SIG-M5 (cell line): ENCODE data around the gene MELTF.

Source experiments
- DNase-seq: peaks from one replicate; lab custom pipeline; 2025; lab: John Stamatoyannopoulos, UW

Gene MELTF

GRCh38 chr3:197027151-197027895 lies 2.3 kb downstream of the MELTF start:
- DNase-seq, result no peak

DNA sequence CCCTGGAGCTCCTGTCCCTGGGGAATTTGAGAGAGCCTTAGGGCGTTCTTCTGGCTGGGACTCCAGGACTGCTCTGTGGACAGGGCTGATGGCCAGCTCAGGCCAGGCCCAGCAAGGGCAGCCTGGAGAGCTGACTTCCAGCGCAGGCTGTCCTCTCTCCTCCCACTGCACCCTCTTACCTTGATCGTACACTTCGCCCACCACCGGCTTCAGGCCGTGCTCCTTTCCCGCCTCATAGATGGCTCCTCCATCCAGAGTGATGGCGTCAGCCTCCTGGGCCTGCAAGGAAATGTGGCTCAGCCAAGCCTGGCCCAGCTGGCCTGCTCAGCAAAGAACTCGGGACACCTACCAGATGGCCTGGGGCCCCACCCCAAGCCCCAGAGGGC lies 3.1 kb downstream of the MELTF start:
- no peak for DNase-seq

DNA sequence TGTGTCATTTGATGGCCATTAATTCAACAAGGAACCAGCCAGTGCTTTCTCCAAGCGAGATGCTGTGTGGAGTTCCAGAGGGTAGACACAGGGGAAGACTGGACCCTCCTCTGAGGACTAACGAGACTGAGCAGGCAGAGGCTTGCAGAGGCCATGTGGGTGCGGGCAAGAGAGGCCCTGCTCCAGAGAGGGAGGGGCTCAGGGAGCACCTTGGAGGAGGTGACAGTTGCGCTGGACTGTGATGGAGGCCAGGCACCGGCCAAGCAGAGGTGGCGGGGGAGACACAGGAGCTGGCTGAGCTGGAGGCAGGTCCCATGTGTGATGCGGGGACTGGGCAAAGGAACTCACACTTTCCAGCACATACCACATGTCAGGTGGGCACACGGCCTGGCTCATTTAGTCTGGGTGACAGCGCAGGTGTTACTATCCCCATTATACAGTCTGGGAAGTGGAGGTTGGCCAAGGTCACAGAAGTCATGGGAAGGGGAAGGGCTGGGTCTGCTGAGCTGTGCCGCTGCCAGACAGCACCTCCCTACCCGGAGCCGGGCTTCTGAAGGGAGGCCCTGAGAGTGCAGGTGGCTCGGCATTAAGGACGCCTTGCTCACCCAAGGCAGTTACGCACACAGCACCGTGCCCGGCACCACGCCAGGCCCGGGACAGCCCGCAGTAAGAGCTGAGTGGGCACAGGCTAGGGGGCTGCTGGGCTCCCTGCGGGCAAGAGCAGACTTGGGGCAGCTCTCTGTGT lies 3.7 kb downstream of the MELTF start:
- DNase-seq, result no peak

DNA sequence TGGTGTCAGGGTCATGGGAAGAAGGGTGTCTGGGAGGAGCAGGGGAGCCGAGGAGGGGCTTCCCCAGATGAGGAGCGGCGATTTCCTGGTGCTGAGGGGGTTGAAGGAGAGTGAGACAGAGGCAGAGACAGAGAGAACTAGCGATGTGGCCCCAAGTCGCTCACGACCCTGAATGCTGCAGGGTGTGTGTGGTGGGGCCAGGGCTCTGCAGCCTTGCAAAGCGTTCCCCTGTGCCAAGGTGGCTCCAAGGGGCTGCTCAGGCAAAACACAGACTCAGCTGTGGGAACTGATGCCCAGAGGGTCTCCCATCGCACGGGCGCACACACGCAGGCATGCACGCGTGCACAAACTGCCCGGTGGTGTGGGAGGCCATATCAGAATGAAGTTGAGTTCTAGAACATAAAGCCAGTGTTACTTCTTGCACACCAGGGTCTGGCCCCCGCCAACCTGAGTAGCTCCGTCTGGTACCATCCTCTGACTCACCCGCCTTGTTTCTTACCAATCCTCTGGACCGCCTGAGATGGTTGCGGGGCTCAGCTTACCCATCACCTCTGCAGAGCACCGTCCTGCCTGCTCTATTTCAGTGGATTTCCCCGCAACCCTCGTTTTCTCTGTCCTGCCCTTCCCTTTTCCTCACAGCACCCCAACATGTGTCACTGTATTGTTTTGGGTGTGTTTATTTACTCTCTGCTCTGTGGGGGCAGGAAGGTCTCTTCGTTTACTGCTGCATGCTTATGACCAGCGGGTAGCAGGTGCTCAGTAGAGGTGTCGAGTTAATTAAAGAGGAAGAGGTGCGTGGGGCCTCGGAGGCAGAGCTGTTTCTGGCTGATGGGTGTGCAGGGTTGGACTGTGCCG lies 4.5 kb downstream of the MELTF start:
- DNase-seq, result no peak

DNA sequence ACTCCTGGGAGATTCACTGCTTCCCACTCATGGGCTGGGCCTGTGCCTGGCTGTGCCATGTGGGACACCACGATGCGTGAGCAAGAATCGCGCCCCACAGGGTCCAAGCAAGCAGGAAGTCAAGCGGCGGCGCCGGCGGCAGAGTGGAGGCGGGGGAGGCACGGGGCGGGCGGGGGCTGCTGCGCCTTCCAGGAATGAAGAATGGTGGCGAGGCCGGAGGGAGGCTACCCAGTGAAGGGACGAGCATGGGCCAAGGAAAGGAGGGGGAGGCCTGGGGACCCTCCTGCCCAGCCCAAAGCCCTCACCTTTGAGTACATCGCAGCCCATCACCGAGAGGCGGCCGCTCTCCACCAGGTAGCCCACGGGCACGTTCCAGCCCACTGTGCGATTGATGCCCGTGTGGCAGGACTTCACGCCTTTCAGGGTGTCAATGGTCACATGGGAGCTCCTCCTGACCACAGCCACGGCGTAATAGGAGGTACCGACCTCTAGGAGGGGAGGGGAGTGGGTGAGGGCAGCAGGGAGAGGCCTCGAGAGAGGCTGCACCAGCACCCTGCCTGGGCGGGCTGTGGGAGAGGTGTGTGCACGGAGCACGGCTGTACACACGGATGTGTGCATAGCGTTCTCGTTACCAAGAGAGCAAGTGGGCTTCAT lies 5.5 kb downstream of the MELTF start:
- DNase-seq, result no peak

GRCh38 chr3:197023241-197023997 lies 6.2 kb downstream of the MELTF start:
- no peak for DNase-seq

- DNase-seq, result no peak
These were observed 7.0 kb downstream of the MELTF start for GRCh38 chr3:197022405-197023231.

DNA sequence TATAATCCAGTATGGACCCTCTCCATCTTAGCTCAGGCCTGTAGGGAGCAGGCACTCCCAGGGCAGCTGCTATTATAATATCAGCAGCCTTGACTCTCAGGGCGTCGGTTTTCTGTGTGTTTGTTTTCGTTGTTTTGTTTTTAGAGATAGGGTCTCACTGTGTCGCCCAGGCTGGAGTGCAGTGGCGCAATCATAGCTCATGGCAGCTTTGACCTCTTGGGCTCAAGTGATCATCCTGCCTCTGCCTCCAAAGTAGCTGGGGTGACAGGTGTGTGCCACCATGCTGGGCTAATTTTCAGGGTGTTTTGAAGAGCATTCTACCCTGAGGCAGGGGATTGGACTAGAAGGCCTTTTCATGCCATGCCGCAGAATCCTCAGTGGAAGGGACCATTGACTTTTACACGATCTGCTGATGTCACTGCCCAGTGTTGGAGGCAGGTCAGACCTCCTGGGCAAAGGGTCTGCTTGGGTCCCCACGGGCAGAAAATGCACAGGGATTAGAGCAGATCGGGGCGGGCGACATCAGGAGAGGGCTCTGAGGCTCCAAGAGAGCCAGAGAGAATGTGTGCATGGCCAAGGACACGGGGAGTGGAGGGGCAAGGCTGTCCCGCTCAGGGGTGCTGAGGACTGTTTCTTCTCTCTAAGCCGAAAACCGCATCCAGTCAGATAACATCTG lies 7.8 kb downstream of the MELTF start:
- no peak for DNase-seq

GRCh38 chr3:197021231-197021630 lies 8.4 kb downstream of the MELTF start:
- no peak for DNase-seq

DNA sequence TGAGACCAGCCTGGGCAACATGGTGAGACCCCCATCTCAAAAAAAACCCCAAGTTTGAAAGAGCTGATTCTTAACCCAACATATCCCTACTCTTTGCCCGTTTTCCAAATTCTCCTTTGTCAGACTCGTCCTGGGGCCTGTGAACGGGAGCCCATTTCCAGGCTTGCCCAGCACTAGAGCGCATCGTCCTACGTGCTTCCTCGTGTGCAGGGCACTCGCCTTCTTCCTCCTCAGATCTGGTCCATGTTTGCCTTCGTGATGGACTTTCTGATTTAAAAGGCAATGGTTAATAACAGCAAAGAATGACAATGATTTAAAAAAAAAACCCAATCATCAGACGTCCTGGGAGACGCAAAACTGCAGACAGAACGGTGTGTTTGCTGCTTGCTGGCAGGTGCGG lies 10.1 kb downstream of the MELTF start:
- no peak for DNase-seq

- no peak for DNase-seq
These were observed 10.6 kb downstream of the MELTF start for GRCh38 chr3:197019021-197019420.

DNA sequence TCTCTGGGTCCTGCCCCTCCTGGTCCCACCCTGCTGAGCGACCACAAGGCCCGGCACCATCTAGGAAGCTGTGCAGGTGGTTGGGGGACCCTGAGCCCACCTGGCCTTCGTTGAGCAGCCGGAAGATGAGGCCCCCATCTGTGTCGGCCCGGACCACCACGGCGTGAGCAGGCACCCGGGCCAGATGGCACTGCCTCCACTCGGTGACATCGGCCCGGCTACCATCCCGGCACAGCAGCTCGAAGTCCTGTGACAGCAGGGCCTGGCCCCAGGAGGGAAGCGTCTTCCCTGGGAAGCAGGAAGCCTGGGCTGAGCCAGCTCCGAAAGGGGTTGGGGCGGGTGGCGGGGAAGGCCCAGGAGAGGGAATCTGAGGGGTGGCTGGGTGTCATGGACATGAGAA lies 12.6 kb downstream of the MELTF start:
- no peak for DNase-seq

DNA sequence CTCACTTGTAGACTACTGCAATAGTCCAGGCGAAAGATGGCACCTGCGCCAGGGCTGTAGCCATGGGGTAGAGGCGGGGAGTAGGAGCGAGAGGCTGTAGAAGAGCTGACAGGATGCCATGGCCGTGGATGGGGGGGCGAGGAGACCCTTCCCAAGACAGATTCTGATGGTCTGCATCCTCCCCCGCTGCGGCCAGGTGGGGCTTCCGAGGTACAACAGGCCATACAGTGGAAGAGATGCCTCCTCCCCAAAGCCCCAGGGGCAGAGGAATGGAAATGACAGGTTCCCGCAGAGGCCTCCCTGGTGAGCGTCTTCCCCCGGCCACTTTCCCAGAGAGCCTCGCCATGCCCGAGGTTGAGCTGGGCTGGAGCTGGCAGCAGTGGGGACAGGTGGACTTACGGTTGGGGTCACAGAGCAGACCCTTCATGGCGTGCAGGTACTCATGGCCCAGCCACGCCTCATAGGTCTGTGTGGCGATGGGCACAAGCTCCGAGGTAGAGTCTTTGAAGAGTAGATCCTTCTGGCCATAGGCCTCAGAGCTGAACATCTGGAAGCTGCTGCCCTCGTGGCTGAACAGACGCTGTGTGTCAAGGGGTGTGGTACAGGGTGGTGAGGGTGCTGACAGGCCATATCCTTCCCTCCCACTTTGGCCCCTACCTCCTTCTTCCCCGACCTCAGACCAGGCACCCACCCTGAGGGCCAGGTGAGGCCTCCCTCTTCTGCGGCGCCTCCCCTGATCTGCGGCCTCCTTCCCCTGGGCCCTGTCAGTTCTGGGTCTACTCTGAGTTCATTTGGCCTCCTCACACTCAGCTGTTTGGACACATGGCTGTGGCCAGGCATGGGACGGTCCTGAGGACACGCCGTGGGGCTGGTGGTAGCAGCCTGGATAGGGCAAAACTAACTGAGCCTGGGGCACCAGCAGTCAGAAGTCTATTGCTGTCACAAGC lies 13.6 kb downstream of the MELTF start:
- DNase-seq, result no peak

- no peak for DNase-seq
These were observed 14.6 kb downstream of the MELTF start for GRCh38 chr3:197014942-197015575.

GRCh38 chr3:197014024-197014423 lies 15.6 kb downstream of the MELTF start:
- DNase-seq, result no peak

- no peak for DNase-seq
These were observed 17.1 kb downstream of the MELTF start for GRCh38 chr3:197012540-197012883.

DNA sequence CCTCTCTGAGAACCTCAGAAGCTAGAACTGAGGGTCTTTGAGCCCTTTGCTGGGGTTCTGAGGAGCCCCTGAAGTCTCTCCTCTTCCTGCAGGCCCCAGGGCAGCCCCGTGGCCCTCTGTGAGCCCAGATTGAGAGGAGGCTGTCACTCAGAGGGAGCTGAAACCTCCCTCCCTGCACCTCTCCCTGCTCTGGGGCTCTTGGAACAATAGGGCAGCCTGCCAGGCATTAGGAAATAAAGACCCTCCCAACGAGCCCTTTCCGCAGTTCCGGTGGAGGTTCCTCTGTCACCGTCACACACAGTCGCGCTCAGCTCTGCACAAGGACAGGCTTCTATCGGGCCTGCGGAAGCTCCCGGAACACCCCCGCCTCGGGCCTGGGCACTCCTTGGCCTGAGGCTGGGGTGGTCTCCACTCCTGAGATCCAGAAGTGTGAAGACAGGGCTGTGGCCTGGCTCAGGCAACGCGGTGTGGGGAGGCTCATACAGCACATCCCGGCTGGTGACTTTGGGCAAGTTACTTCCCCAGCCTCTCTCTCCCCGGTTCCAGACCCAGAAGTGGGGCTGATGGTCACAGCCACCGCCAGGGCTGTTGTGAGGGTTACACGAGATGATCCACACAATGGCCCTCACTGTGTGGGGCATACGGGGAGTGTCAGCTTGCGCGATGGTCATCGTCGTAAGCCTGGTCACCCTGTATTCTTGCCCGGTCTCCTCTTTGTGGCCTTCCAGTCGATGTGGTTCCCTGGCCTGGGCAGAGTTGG lies 17.7 kb downstream of the MELTF start:
- no peak for DNase-seq
